ENCODE data around the gene TIAL1.

- TF ChIP-seq CTCF (IDR thresholded peaks at IDR 0.05; ENCODE audit: low read depth, low read length, missing input control), result no peak
- no peak for TF ChIP-seq REST (IDR thresholded peaks at IDR 0.05)
- TF ChIP-seq FOXA1 (IDR thresholded peaks at IDR 0.05), result no peak
- TF ChIP-seq HNF4A (conservative IDR thresholded peaks at IDR 0.05), result no peak
- TF ChIP-seq MAX (IDR thresholded peaks at IDR 0.05), result no peak
- TF ChIP-seq TAF1 (conservative IDR thresholded peaks at IDR 0.05), result no peak
- no peak for TF ChIP-seq ATF3 (IDR thresholded peaks at IDR 0.05)
- no peak for TF ChIP-seq SP1 (IDR thresholded peaks at IDR 0.05)
- TF ChIP-seq RAD21 (IDR thresholded peaks at IDR 0.05), result no peak
- TF ChIP-seq GABPA (IDR thresholded peaks at IDR 0.05 in 1 of 2, conservative IDR thresholded peaks at IDR 0.05 in 1 of 2), result no peak
- TF ChIP-seq JUND (IDR thresholded peaks at IDR 0.05), result no peak
- no peak for TF ChIP-seq NR2F2 (IDR thresholded peaks at IDR 0.05)
- no peak for TF ChIP-seq RXRA (IDR thresholded peaks at IDR 0.05)
These were observed 45.9 kb downstream of the TIAL1 start for GRCh38 chr10:119550827-119551226.
